NCI-H1436 (cell line): ENCODE results near the gene LHX4.

Source experiments
- DNase-seq: peaks from one replicate; lab custom pipeline; 2025; lab: John Stamatoyannopoulos, UW

LHX4 gene

DNA sequence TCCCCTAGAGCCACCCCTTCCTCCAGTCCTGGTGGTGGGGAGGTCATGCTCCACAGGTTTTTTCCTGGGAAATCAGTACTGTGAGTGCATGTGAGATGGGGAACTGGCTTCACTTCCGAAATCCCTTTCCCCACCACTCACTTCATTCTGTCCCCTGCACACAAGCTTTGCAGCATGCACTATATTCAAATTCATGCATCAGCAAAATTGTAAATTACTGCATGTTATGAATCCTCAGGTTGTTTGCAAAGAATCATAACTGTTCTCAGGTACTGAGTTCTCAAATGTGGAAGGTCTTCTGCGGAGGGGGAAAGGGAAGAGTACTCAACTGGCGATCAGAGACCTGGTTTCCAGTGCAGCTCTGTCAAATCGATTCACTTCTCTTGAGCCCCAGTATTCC, 42.3 kb downstream of the LHX4 start:
- no peak for DNase-seq

DNA sequence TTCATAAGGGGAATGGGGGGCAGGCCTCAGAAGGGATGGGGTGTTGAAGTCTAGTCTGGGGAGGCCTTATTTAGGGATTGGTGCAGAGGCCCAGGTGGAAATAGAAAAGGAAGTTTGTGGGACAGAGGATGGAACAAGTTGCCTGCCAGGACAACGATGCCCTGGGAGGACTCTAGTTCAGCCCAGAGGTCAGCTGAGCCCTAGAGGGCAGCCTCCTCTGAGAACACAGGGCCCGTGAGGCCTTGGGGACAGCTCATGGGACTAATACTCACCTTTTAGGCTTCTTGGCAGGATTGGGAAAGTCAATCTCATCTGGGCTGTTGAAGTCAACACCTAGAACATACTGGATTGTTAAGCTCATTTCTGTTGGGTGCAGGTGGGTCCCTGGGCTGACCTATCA, 43.0 kb downstream of the LHX4 start:
- DNase-seq = no peak

DNA sequence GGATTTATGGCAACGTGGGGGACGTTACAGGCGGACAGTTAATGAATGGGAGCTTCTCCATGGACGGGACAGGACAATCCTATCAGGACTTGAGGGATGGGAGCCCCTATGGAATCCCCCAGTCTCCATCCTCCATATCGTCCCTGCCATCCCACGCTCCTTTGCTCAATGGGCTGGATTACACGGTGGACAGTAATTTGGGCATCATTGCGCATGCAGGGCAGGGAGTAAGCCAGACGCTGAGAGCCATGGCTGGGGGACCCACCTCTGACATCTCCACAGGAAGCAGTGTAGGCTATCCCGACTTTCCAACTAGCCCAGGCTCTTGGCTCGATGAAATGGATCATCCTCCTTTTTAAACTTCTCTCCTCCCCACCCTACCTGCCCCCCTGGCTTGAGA, 44.2 kb downstream of the LHX4 start:
- DNase-seq = no peak

DNA sequence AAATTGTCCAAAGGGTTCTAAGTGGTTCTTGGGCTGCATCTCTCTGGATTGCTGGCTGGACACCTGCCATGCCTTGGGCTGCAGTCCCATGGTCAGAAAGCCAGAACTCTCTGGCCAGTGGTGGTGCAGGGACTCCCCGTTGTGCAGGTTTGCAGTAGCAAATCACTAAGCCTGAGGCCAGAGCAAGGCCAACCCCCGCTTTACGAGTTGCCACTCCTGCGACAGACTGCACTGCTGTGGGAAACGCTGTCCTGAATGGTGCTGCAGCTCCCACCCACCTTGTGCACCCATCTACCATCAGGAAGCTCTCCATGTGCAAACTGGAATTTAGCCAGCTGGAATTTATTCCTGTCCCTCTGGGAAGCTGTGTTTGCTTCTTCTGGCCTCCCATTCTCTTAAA, 45.7 kb downstream of the LHX4 start:
- DNase-seq = no peak

DNA sequence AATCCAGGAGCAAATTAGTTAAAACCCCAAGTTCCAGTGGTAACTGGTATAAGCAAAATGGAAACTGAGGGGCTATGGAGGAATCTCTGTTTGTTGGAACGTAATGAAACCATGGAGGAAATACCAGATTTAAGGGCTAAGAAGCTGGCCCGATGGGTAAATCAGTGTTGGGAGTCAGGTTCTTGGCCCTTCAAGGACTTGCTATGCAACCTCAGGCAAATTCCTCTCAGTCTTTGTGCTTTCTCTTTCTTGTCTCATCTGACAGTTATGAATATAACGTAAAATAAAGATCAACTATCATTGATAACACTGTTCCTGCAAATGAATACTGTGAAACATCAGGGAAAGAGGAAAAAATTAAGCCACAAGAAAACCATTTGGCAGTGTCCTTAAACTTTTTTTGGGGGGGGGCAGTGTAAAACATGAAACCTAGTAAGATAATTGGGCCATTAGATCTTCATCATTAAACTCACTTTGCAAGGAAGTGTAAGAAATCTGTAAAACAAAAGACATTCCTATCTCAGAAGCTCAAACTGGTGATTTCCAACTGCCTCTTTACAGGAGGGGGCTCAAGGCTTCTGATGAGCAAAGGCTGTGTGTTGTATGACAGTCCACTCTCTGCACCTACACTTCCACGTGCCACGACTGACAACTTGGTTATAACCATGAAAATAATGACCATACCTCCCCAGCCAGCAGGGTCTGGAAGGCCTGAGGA, 47.6 kb downstream of the LHX4 start:
- DNase-seq = no peak

DNA sequence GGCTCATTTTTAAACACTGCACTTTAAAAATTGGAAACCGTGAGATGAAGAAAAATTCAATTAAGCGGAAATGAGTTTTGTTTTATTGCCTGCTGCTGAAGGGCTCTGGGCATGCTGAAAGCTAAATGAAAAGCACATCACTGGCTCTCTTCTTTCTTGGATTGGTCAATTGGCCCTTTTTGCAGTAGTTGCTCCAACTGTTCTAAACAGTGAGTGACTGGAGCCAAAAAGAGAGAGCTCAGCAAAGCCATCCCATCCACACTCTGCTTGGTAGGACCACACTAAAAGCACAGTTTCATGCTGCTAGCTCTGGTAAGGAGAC, 48.1 kb downstream of the LHX4 start:
- no peak for DNase-seq

DNA sequence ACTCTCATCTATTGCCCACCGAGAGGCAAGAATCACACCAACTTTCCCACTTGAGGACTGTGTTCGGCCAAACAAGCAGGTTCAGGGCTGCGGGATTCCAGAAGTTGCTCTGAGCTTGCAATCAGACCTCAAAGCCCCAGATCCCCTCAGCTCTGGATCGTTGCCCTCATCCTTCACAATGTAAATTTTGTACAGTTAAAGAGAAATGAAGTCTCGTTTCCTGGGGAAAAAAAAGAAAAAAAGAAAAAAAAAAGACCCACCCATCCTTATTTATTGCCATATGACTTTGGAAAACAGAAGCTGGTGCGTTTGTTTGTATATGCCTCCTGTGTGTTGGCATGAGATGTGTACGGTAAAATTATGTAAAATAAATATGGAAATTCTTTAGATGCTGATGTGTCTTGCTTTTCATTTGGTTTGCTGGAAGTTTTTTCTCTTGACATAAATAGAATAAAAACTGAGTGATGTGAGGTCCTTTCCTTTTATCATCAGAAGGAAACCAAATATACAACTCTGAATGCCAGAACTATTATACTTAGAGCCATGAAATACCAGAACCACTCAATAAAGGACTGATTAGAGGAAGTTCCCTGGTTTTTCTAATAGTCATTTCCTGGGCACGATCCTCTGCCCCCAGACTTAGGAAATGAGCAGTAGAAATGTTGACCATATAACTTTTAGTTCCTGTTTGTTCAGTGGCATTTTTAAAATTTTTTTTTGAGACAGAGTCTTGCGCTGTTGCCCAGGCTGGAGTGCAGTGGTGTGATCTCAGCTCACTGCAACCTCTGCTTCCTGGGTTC, 48.7 kb downstream of the LHX4 start:
- no peak for DNase-seq

DNA sequence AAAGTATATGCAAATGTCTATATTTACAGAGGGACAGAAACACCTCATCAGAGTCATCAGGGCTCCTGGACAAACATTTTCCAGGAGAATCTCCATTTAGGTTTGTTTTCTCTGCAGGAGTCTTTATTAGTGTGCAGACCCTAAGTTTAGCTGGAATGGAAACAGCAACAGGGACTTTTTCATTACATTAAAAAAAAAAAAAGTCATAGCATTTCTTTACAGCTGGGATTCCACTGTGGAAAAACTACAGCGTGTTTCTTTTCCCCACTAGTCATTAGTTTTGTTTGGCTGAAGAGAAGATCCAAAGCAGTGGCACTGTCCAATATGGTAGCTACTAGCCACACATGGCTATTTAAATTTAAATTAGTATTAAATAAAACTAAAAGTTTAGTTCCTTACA, 49.6 kb downstream of the LHX4 start:
- DNase-seq = no peak

DNA sequence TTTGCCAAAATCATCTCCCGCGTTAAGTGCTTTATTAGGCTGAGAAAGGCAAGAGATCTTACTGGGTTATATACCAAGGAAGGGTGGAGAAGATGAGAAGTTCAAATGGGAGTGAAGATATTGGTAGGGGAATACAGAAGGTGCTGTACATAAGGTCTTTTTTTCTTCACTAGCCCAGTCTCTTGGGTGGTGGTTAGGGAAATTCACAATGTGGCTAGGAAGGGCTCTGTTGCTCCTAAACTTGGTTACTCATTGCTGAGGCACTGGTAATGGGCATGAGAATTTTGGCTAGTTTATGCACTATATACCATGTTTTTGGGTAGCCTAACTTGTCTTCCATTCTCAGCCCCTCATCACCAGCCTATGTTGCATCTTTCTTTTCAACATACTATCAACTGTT, 50.6 kb downstream of the LHX4 start:
- DNase-seq = no peak

DNA sequence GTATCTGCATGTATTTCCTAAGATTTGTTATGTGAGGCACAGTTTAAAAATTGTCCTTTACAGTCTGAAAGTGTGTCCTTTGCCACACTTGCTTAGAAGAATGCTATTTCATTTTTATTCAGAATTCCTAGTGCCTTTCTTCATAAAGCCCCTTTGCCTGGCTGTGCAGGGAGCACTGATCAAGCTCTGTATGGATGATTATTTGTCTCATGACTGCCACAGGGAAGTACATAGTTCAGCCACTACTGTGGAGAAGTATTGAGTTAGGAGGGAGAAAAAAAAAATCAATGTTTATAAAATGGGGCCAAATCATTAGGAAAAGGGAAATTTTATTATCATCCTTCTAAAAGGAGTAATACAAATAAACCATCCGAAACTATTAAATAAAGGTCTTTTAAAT, 51.4 kb downstream of the LHX4 start:
- DNase-seq = no peak

DNA sequence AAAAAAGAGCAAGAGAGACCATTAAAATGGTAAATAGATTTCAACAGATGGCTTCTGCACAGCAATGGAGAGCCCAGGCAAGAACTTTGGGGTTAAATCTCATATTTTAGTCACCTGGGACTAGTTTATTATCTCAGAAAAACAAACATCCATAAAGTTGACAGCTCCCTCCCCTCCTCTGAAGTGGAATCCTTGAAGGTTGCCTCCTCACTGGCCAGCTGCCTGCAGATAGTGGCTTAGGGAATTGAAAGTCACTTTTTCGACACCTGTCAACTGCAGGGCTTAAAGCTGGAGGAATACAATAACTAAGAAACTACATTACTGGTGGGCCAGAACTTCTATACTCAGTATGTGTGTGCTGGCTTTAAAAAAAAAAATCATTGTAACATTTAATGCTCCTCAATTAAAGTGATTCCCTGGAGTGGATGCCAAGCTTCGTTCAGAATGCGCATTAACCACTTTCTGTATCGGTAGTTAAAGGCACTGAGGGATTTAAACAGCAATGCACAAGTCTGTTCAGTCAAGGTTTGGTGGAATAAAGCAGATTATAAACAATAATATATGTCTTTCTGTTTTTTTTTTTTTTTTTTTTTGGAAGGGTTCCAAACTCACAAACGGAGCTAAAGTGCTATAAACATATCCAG, 52.5 kb downstream of the LHX4 start:
- no peak for DNase-seq

DNA sequence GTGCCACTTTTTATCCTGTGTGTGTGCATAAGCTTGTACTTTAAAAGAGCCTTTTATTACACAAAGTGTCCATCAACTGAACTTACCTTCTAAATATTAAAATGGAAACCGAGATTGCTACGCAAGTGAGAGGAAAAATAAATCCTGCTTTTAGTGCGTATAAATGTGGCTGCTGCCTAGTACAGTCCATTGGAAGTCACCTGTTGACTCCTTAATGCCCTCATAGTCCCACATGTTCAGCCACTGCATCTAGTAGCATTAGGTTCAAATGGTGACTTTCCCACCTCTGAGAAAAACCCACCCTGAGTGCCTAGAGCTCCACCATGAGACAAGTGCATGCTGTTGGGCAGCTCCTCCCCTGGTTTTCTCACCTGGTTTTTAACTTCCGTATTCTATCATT, 53.0 kb downstream of the LHX4 start:
- DNase-seq = no peak

DNA sequence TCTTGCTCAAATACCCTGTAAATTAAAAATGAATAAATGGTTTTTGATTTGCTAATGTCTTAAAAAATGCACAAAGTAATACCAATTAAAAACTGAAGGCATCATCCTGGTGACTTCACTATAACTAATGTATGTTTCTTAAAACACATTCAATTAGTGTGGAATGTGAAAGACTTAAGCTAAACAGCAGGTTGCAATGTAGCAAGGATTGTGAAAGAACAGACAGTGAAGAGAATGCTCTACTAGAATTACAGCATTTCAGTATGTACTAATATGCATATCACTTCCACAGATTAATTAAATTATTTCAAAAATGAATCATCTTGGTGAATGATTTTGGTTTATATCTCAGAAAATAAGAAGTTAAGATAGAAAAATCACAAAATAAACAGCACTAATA, 56.4 kb downstream of the LHX4 start:
- no peak for DNase-seq

DNA sequence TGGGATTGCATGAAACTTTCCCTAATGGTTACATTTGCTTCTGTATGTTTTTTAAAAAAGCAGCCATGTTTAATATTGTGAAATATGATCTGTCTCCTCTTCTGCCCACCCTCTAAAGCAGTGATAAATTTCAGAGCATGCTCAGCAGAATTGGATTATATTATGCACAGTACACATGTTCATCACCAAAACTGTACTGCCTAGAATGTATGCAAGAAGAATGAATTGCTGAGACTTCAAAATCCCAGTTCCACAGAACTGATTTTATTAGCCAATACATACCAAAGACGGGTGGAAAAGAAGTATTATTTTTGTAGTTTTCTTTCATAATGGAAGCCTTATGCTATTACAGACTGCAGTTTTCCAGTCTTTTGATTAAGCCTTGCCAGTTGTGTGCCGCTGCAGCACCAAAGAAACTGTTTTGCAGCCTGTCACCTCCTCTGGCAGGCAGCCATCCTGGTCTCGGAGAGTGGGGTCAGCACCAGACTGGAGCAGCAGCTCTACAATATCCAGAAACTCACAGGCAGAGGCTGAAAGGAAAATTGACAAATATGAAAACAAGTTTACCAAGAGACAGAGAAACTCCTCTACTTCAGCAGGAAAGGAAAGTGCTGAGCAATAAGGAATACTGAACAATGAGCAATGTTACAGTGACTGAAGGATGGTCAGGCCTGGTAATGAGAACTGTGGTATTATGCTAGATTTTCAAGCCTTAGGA, 58.1 kb downstream of the LHX4 start:
- no peak for DNase-seq

DNA sequence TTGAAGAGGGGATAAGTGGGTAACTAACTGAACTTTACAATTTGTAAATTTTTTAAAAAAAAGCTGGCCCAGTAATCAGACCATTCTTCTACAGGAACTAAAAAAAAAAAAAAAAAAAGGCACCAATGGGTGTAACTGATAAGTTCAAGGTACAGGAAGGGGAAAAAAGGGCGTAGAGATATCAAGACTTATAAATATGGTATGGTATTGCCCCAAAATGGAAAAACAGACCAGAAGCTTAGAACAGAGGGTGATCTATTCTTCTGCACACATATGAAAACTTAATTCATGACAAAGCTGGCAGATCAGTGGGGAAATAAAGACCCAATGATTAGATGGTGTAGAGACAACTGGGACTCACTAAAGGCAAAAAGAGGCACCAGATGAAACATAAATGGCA, 58.9 kb downstream of the LHX4 start:
- no peak for DNase-seq

DNA sequence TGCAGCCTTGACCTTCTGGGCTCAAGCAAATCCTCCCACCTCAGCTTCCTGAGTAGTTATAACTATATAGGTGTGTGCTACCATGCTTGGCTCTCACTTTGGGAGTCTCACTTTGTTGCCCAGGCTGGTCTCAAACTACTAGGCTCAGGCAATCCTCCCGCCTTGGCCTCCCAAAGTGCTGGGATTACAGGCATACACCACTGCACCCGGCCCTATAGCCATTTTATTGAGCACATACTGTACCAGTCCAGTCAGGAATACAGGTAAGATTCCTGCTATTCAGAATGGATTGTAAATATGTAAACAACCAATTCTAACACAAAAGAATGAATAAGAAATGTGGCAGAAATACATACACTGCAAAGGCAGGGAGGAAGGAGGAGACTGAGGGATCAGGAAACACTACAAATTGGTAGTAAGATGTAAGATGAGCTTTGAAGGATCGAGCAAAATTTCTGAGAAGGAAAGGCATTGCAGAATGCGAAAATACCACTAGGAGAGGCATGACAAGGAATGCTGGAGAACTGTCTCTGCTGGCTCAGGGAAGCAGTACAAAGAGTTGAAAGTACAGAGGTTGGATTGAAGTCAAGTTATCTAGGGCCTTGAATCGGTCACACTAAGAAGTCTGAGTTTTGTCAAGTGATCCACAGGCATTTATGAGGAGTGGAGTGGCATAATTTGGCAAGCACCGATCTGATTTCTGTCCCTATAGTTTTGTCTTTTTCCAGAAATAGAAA, 60.4 kb downstream of the LHX4 start:
- DNase-seq = no peak

DNA sequence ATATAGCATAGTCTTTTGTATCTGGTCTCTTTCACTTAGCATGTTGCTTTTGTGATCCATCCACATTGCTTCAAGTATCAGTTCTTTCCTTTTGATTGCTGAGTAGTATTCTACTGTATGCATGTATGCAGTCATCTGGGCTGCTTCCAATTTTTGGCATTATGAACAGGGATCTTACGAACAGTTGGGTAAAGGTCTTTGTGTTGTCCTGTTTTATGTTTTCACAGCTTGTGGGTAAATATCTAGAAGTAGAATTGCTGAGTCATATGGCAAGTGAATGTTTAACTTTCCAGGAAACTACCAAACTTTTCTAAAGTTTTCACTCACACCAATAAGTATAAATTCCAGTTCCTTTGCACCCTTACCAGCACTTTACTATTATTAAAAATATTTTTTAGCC, 60.9 kb downstream of the LHX4 start:
- DNase-seq = no peak

DNA sequence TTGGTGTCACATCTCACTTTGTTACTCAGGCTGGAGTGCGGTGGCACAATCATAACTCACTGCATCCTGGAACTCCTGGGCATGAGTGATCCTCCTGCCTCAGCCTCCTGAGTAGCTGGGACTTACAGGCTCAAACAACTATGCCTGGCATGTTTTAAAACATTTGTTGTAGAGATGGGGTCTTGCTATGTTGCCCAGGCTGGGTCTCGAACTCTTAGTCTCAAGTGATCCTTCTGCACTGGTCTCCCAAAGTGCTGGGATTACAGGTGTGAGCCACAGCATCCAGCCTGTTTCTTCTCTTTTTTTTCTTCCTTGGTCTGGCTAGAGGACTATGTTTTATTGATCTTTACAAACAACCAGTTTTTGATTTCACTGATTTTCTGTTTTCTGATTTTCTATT, 64.6 kb downstream of the LHX4 start:
- DNase-seq = no peak

DNA sequence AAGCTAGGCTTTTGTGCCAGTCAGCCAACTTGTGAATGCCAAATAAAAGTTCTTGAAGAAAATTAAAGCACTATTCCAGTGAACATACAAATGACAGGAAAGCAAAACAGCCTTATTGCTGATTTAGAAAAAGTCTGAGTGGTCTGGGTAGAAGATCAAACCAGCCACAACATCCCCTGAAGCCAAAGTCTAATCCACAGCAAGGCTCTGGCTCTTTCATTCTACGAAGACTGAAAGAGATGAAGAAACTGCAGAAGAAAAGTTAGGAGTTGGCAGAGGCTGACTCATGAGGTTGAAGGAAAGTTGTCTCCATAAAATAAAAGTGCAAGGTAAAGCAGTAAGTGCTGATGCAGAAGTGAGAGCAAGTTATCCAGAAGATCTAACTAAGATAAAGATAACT, 65.9 kb downstream of the LHX4 start:
- DNase-seq = no peak

DNA sequence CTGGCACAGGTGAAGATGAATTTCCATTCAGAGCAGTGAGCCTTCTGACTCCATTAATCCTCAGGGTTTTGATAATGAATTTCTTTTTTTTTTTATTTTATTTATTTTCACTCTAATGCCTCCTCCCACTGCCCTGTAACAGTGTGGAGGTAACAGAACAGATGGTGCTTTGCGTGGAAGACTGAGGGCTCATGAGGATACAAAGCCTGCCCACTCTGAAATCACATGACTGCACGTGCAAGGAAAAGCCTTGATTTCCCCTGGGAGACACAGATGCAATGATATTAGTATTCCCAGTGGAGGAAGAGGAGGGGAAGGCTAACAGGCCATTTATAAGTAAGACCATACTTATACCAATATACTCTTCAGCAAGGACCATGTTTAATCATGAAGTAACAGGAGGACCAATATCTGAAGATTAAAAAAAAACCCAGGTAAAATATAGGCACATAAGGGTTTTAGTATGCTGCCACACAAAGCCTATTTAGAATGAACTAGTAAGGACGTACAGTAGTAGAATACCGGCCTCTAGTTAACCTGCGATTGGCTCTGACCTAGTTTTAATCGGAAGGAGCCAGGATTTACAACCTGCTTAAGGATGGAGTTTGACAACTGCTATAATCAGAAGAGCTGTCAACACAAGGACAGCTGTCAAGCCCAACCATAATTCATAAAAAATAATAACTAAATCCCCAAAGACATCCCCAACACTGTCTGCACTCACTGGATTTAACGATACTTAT, 69.6 kb downstream of the LHX4 start:
- DNase-seq = peak; percentile 41

DNA sequence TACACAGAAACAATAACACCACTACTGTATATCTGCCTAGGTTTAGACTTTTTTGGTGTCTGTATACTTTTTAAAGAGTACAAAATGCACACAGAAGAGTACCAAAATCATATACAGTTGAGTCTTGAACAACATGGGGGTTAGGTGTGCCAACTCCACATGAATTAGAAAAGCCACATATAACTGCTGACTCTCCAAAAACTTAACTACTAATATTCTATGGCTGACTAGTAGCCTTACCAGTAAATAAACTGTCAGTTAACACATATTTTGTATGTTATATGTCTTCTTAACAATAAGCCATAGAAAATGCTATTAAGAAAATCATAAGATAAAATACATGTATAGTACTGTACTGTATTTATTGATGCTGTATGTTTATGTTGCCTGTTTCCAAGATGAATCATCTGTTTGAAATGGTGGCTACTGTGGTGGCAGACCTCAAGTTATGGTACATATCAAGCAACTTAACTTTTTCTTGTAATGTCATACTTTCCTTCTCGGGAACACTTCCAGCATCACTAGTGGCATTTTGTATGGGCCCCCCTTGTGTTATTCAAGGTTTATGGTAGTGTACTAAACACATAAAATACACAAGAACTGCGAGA, 71.2 kb downstream of the LHX4 start:
- DNase-seq = no peak
